Stimulated activated CD8-positive, alpha-beta memory T cell treated with anti-CD3 and anti-CD28 coated beads, Interleukin-15, amount 100 ng/mL, for 1 hour (primary cell): ENCODE results near the gene TEX22.

Source experiments
- DNase-seq: peaks from one replicate; pipeline ENCODE4 v3.0.0-alpha.2; 2020; ENCODE audit warnings: low read depth

TEX22 gene

GRCh38 chr14:105456736-105457617 is 58.6 kb downstream of the TEX22 start:
- no peak for DNase-seq

- DNase-seq = no peak
Observed at GRCh38 chr14:105458010-105458409, 59.7 kb downstream of the TEX22 start.

GRCh38 chr14:105458571-105458970 is 60.2 kb downstream of the TEX22 start:
- DNase-seq = no peak

- DNase-seq = no peak
Observed at GRCh38 chr14:105460116-105460515, 61.8 kb downstream of the TEX22 start.

- no peak for DNase-seq
Observed at GRCh38 chr14:105460616-105461015, 62.3 kb downstream of the TEX22 start.

- DNase-seq = no peak
Observed at GRCh38 chr14:105461903-105462302, 63.6 kb downstream of the TEX22 start.
